HG03097 (cell line): ENCODE measurements around the gene SCUBE2.
"Not testable (repeated sequence)": the region's sequence is repeated elsewhere in the genome, so short reads cannot be mapped to it uniquely, and the experiment has no call there.

ENCODE experiments used
- ATAC-seq: cut with Tn5 transposase; IDR thresholded peaks from one replicate; pipeline ENCODE4 v1.9.1; 2021; ENCODE audit not compliant: unreplicated experiment, low FRiP score

SCUBE2 gene

DNA sequence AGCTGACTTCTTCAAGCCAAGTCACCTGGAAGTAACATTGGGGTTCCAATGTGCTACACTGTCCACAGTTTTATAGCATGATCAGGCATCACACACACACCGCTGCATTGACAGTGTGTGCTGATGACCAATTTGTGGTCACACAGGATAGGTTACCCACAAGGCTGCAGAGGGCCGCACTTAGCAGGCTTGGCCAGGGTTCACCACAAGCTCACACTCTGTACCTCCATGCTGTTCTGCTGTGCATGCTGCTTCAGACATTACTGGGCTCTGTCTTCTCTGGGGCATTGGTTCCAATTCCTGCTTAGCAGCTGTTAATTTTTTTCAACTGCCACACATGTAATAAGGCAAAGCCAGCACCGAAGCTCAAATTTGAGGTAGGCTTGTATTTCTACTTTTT is 76.6 kb downstream of the SCUBE2 start:
- ATAC-seq: no peak

DNA sequence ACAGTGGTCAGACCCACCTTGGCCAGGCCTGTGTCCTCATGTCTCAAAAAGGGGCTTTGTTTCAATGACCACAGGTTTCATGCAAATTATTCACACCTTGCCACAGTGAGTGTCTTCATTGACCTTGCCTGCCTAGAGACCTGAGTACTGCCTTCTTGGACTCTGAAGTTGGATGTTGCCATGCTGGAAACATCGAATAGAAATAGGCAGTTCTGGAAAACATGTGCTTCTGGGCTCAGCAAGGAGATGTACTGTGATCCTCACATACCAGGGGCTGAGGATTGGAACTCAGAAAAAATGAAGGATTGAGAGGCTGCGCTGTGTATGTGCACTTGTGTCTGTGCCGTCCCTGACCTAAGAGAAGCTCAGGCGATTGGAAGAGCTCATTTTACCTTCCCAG is 78.0 kb downstream of the SCUBE2 start:
- ATAC-seq: no peak

DNA sequence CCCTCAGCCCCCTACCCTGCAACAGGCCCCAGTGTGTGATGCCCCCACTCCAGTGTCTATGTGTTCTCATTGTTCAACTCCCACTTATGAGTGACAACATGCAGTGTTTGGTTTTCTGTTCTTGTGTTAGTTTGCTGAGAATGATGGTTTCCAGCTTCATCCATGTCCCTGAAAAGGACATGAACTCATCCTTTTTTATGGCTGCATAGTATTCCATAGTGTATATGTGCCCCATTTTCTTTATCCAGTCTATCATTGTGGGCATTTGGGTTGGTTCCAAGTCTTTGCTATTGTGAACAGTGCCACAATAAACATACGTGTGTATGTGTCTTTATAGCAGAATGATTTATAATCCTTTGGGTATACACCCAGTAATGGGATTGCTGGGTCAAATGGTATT is 81.9 kb downstream of the SCUBE2 start:
- not testable (repeated sequence) for ATAC-seq

- no peak for ATAC-seq
Observed at GRCh38 chr11:9008661-9009060, 82.7 kb downstream of the SCUBE2 start.

DNA sequence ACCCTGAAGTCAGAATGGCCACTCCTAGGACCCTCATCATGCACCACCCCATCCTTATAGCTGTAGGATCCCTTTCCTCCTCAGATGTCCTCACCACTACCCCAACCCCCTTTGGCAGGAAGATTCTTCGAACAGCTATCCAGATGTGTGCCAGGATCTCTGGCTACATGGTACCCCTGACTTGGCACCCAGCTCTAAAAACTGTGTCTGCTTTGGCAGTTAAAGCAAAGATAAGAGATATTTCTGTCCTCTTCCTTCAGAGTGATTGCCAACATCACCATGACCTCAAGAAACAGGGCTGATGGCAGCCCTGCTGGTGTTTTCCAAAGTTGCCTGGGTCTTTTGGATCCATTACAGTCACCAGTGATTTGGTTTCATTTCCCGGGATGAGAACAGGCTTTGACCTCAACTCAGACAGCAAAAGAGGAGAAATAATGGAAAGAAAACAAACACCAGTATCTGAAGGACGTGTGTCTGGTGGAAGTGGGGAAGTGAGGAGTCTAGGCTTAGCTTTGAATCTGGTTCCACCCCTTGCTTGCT is 83.3 kb downstream of the SCUBE2 start:
- ATAC-seq: no peak

DNA sequence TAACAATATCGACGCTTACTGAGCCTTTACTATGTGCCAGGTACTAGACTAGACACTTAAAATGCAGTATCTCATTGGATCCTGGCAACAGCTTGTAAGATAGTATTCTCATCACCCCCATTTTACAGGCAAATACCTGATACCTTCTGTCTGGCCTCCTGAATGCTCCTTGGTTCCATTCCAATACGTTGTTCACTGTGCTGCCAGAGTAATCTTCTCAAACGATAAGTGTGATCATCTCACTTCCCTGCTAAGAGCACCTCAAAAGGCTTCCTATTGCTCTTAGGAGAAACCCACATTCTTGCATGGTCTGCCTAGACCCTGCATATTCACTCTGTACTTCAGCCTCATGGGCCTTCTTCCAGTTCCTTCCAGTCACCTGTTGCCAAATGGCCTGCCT is 86.3 kb downstream of the SCUBE2 start:
- no peak for ATAC-seq

DNA sequence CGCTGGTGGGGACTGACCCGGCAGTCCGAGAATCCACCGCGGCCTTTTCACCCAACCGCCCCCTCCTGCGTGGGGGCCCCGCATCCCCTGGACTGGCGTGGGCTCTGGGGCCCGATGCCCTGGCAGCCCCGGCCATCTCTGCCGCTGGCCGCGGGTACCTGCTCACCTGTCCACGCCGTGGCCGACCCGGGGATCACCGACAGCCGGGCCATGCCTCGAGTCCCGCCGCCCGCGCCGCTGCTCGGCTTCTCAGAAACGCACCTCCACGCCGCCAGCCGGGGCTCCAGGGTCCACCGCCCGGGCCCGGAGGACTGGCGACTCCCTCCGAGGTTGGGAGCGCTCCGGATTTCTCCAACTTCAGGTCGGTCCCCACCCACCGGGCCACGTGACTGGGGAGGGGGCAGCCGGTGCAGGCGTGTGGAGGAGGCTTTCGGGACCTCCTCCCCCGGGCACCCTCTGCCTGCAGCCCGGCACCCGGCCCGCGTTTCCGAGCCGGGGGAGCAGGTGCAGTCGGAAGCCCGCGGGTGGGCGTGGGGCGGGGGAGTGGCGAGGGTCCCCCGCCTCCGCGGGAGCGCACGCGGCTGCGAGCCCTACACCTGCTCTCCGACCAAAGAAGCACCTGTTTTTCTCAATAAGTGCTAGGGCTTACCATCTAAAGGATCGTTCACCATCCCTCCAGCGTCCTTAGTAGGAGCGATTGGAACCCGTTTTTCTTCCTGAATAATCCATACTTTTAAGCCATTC is 87.0 kb downstream of the SCUBE2 start:
- no peak for ATAC-seq

DNA sequence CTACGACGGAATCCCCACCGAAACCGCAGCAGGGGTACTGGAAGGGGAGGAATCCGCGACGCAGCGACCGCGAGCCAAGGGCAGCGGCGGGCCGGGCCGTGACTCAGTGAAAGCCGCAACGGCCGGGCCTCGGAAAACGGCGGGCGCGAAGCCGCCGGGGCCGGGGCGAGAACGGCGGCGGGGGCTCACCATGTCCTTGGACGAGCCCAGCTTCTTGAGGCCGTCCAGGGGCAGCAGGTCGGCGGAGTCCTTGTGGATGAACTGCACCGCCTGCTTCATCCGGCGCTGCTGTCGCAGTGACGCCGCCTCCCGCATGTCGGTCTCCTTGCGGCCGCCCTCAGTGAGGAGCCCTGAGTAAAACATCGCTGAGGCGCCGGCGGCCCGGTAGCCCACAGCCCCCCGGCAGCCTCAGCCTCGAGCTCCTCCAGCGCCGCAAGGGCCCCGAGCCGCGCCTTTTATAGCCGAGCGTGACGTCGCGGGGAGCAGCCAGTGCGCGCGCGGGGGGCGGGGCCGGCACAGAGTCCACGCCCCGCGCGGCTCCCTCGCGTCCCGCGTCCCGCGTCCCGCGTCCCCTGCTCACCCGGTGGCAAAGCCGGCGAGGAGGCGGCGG is 87.7 kb downstream of the SCUBE2 start, which contains the start of gene NRIP3:
TSS of gene NRIP3 (minus strand) at position 429 of the 610 bp plus-strand sequence. CDS start at position 363, 66 bp downstream.
- ATAC-seq: no peak

GRCh38 chr11:9002920-9003572 is 88.4 kb downstream of the SCUBE2 start:
- no peak for ATAC-seq

DNA sequence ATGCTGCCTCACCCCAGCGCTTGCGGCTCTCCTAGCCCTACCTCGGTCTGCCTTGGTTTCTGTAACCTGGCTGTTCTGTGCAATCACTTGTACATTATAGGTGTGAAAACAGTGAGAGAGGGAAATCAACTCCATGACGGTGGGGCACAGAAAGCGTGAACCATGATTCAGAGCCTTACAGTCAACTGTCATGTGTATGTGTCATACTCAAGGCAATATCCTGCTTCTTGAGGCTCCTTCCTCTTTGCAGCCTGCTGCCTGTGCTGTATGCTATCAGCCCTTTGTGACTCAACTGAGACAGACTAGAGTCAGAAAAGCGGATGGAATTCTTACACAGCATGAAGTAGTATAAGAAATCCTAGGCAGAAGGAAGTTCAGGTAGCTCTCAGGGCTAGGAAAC is 89.7 kb downstream of the SCUBE2 start:
- ATAC-seq: no peak

DNA sequence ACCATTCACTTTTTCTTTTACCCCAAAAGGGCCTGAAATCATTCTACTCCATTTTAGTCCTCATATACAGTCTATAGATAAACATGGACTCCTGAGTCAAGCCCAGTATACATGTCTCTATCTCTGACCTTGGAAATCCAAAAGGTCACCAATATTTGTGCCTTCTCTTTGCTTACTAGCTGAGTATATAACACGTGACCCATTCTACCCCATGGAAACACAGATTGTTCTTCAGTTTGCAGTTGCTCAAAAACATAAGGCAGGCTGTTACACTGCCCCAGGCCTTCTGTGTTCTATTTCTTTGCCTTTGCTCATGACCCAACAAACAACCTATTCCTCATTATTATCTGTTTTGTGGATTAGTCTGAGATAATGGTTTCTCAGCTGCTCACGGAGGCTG is 93.4 kb downstream of the SCUBE2 start:
- no peak for ATAC-seq

DNA sequence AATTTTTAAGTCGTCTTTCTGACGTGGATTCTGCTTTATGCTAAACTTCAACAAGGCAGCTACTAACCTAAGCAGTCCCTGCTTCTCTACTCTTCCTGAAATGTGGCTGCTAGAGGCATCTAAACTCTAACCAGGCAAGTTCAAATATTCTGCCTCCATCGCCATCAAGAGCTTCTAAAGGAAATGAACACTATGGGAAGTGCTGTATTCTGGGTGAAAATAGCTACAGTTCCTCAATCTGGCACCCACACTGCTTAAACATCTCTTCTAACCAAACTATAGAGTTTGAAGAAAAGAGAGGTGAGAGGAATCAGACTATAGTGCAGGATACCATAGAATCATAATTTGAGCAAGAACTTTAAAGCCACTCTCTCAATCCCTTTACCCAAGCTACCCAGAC is 93.9 kb downstream of the SCUBE2 start:
- no peak for ATAC-seq

- no peak for ATAC-seq
Observed at GRCh38 chr11:8989453-8989852, 101.9 kb downstream of the SCUBE2 start.

GRCh38 chr11:8988329-8989234 is 102.8 kb downstream of the SCUBE2 start:
- ATAC-seq: no peak

GRCh38 chr11:8987446-8987845 is 104.0 kb downstream of the SCUBE2 start:
- ATAC-seq: no peak

DNA sequence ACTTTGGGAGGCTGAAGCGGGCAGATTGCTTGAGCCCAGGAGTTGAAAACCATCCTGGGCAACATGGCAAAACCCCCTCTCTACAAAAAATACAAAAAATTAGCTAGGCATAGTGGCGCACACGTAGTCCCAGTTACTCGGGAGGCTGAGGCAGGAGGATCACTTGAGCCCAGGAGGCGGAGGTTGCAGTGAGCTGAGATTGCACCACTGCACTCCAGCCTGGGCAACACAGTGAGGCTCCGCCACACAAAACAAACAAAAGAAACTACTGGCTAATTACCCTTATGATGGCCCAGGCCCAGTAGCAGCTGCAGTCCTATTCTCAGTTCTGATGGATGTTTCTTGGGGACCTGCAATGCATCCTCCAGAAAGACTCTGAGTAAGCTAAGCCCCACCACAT is 104.6 kb downstream of the SCUBE2 start:
- not testable (repeated sequence) for ATAC-seq

DNA sequence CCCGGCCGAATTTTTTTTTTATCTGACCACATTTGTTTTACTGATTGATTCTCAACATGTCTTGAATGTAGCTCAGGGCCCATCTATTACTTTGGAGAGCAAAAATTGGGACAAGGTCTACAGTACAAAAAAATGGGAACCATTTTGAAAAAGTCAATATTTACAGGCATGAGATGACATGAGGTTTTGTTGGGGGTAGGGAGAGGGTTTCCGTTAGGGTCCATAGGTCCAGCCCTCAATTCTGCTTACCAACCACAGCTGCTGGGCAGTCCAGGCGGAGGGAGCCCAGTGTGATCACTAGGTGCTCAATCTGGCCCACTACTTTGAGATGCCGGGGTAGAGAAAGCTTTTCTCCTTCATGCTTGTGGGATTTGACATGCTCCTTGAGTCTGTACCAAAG is 105.9 kb downstream of the SCUBE2 start:
- ATAC-seq: no peak

GRCh38 chr11:8983552-8983951 is 107.8 kb downstream of the SCUBE2 start:
- no peak for ATAC-seq

DNA sequence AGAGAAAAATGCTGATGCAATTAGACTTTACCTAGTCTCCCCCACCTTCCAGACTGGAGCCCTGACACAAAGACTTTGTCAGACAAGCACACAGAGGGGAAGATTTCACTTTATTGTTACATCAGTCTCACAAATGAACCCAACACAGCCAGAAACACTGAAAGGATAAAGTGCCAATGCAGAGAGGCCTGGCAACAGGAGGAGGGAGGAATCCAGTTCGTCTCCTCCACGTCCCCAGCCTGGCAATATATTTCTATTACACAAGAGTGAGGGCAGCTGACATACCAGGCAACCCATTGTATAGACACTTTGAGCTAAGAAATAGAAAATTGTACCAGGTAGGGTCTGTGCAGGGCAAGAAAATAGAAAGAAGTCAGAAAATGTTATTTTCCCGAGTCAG is 110.9 kb downstream of the SCUBE2 start:
- no peak for ATAC-seq

- not testable (repeated sequence) for ATAC-seq
Observed at GRCh38 chr11:8979365-8979764, 112.0 kb downstream of the SCUBE2 start.

GRCh38 chr11:8973121-8973520 is 118.3 kb downstream of the SCUBE2 start:
- ATAC-seq: no peak
